GM12891 (cell line): Measurements from ENCODE around the gene PSMC1.

Source experiments
- POLR2A ChIP-seq: IDR thresholded peaks from 2 replicates; pipeline ENCODE4 v1.6.1; 2011; ENCODE audit warnings: low read depth, low read length, control low read depth
- POLR2AphosphoS5 ChIP-seq: IDR thresholded peaks from 2 replicates; pipeline ENCODE4 v1.6.1; 2011; ENCODE audit warnings: low read depth, low read length, control low read depth

- TF ChIP-seq POLR2A, result no peak
- TF ChIP-seq POLR2AphosphoS5, result no peak
Measured at GRCh38 chr14:90301668-90302090, 45.3 kb downstream of the PSMC1 start.
